Spleen (tissue), 11 donors: ENCODE data around the gene BEND7. TPM values are rescaled to one million over a fixed set of nuclear protein-coding genes. Genes with fewer than 3 reads are reported as not detected.

ENCODE experiments used
- DNase-seq: peaks from one replicate; pipeline ENCODE4 v3.0.0-alpha.2; 2020
- H3K27ac ChIP-seq, 8 donors: fragments of 200-600 bp; sonication (generic) in 7 of 8; 1 replicate in 4 of 8; 2 replicates in 4 of 8; pipeline versions ENCODE4 v1.5.0 to v1.8.0; 2016 to 2021; ENCODE audit warnings: inconsistent platforms in 4 of 8, mild to moderate bottlenecking in 4 of 8, moderate library complexity in 1 of 8
- H3K27me3 ChIP-seq, 7 donors: fragments of 200-600 bp; sonication (generic) in 6 of 7; replicated peaks in 1 of 7; 1 replicate in 4 of 7; 2 replicates in 3 of 7; pipeline versions ENCODE4 v1.5.0 to v1.8.0; 2016 to 2021; ENCODE audit warnings: inconsistent platforms in 3 of 7, mild to moderate bottlenecking in 1 of 7
- H3K36me3 ChIP-seq, 6 donors: fragments of 200-600 bp; sonication (generic) in 5 of 6; 1 replicate in 4 of 6; 2 replicates in 2 of 6; pipeline versions ENCODE4 v1.5.0 to v1.8.0; 2016 to 2021; ENCODE audit warnings: inconsistent platforms in 2 of 6
- H3K4me1 ChIP-seq, 6 donors: fragments of 200-600 bp; sonication (generic) in 5 of 6; 1 replicate in 3 of 6; 2 replicates in 3 of 6; pipeline versions ENCODE4 v1.5.0 to v1.8.0; 2016 to 2021; ENCODE audit warnings: inconsistent platforms in 3 of 6
- H3K4me3 ChIP-seq, 8 donors: fragments of 200-600 bp; sonication (generic) in 7 of 8; 1 replicate in 4 of 8; 2 replicates in 4 of 8; pipeline versions ENCODE4 v1.5.0 to v1.8.0; 2016 to 2021; ENCODE audit warnings: inconsistent platforms in 4 of 8, mild to moderate bottlenecking in 4 of 8, moderate library complexity in 2 of 8
- H3K9me3 ChIP-seq, 8 donors: fragments of 200-600 bp; sonication (generic) in 7 of 8; 1 replicate in 4 of 8; 2 replicates in 4 of 8; pipeline versions ENCODE4 v1.5.0 to v1.8.0; 2016 to 2021; ENCODE audit warnings: inconsistent platforms in 4 of 8
- POLR2A ChIP-seq, 3 donors: fragments of 450-650 bp; IDR thresholded peaks; one replicate each; pipeline ENCODE4 v1.5.1; 2017; ENCODE audit warnings: antibody characterized with exemption in 3 of 3, mild to moderate bottlenecking in 1 of 3
- POLR2AphosphoS5 ChIP-seq, 3 donors: sonication (generic); formaldehyde crosslinking; IDR thresholded peaks; one replicate each; pipeline ENCODE4 v1.5.1; 2017; ENCODE audit warnings: antibody characterized with exemption in 3 of 3
- WGBS, 5 donors: extraction: QIAGEN DNeasy Blood & Tissue Kit in 3 of 5; methylation state at CpG; one replicate each; pipeline versions ENCODE4 v1.1.5 to v1.1.7; 2013 to 2018; 5-methylcytosine and 5-hydroxymethylcytosine counted together
- intact Hi-C: fragments of 100-400 bp; cut with DNase I; formaldehyde crosslinking; loops from one replicate; pipeline ENCODE4 v1.15.0; 2023; ENCODE audit warnings: low total_unique reads
- polyA plus RNA-seq, 3 donors: library from polyadenylated mRNA; stranded (reverse); fragments of 200-250 nt; gene quantifications; one replicate each; pipeline ENCODE4 v1.2.1, GENCODE V29; 2013
- total RNA-seq, 7 donors: library from RNA; depleted of rRNA in 3 of 7; stranded (reverse); fragments of >200 nt in 3 of 7; fragmentation: NEBNext Ultra II Directional in 4 of 7; extraction: Animal tissue kit (Norgen Biotek cat#: 25700) in 4 of 7; gene quantifications; one replicate each; pipeline versions ENCODE4 v1.1.0 to v1.2.1, GENCODE V29; 2016 to 2021
- TF ChIP-seq, protein P1 (sequence below), 11 experiments: fragments of 200-600 bp in 7 of 11; fragments of 450-650 bp in 4 of 11; sonication (generic) in 4 of 11; IDR thresholded peaks in 8 of 11; conservative IDR thresholded peaks in 3 of 11; 1 replicate in 7 of 11; 2 replicates in 4 of 11; pipeline versions ENCODE4 v1.4.0 to v1.8.0; 2016 to 2021; ENCODE audit warnings: antibody characterized with exemption in 11 of 11, inconsistent platforms in 4 of 11, mild to moderate bottlenecking in 1 of 11
- donor health status: healthy with polysubstance abuse.
- donor health status: DM: no; HTN: no; CAD: no; lungs with moderate emphysema.
- donor health status: DM: no; HTN: no; CAD: no.
- donor health status: Bipolar disorder and iron deficiency.
- donor health status: healthy.
- donor health status: DM: no; HTN: no; CAD: no.
- donor health status: DM: yes; HTN: yes; CAD: no.

Gene BEND7
- total and polyA plus RNA-seq, 10 donors = 0.93 to 20.2 (median 10.6) TPM

GRCh38 chr10:13491747-13492360 lies 37.0 kb downstream of the BEND7 start:
- Histone ChIP-seq H3K9me3 (no peaks in the 10 kb centered on the region), H3K36me3 (peaks cover 0 to 10% (median 0%) of the 10 kb centered on the region in 6 donors), H3K4me3 (no peak overlapping the region), H3K27me3 (no peaks in the 10 kb centered on the region), H3K4me1 (no peaks in the 10 kb centered on the region), H3K27ac (no peak overlapping the region)
- WGBS, 5 donors = 85 to 95% (median 87%) methylated on average over 9 of the region's 9 CpGs
- TF ChIP-seq, protein P1, sequence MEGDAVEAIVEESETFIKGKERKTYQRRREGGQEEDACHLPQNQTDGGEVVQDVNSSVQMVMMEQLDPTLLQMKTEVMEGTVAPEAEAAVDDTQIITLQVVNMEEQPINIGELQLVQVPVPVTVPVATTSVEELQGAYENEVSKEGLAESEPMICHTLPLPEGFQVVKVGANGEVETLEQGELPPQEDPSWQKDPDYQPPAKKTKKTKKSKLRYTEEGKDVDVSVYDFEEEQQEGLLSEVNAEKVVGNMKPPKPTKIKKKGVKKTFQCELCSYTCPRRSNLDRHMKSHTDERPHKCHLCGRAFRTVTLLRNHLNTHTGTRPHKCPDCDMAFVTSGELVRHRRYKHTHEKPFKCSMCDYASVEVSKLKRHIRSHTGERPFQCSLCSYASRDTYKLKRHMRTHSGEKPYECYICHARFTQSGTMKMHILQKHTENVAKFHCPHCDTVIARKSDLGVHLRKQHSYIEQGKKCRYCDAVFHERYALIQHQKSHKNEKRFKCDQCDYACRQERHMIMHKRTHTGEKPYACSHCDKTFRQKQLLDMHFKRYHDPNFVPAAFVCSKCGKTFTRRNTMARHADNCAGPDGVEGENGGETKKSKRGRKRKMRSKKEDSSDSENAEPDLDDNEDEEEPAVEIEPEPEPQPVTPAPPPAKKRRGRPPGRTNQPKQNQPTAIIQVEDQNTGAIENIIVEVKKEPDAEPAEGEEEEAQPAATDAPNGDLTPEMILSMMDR (IDR thresholded peaks at IDR 0.05 in 8 of 11, conservative IDR thresholded peaks at IDR 0.05 in 3 of 11) = no peak
- TF ChIP-seq POLR2AphosphoS5 (IDR thresholded peaks at IDR 0.05) (no peak), POLR2A (IDR thresholded peaks at IDR 0.05) (no peak)
- no peak for DNase-seq
- intact Hi-C loops = no loop called here

GRCh38 chr10:13490503-13490902 lies 38.3 kb downstream of the BEND7 start:
- DNase-seq = no peak
- H3K27ac ChIP-seq = no peak overlapping the region
- H3K9me3 ChIP-seq = no peaks in the 10 kb centered on the region
- TF ChIP-seq POLR2AphosphoS5 (IDR thresholded peaks at IDR 0.05) (no peak), POLR2A (IDR thresholded peaks at IDR 0.05) (no peak)
- no peaks in the 10 kb centered on the region for H3K36me3 ChIP-seq
- no peaks in the 10 kb centered on the region for H3K27me3 ChIP-seq
- WGBS, 5 donors = 90 to 95% (median 94%) methylated on average over 5 of the region's 5 CpGs
- no peak overlapping the region for H3K4me3 ChIP-seq
- intact Hi-C loops = no loop called here
- H3K4me1 ChIP-seq = no peaks in the 10 kb centered on the region

GRCh38 chr10:13489035-13489599 lies 39.7 kb downstream of the BEND7 start:
- TF ChIP-seq POLR2A (IDR thresholded peaks at IDR 0.05) = no peak
- TF ChIP-seq, protein P1 (IDR thresholded peaks at IDR 0.05 in 8 of 11, conservative IDR thresholded peaks at IDR 0.05 in 3 of 11) = no peak
- no peak for TF ChIP-seq POLR2AphosphoS5 (IDR thresholded peaks at IDR 0.05)
- 96 to 99% (median 98%) methylated on average over 7 of the region's 7 CpGs for WGBS, 5 donors
- Histone ChIP-seq H3K27ac (no peak overlapping the region), H3K36me3 (no peaks in the 10 kb centered on the region), H3K9me3 (no peaks in the 10 kb centered on the region), H3K27me3 (no peaks in the 10 kb centered on the region), H3K4me1 (peaks cover 0 to 3% (median 0%) of the 10 kb centered on the region in 6 donors), H3K4me3 (no peak overlapping the region)
- intact Hi-C loops = no loop called here
- DNase-seq = no peak

GRCh38 chr10:13485623-13486022 lies 43.2 kb downstream of the BEND7 start:
- no peak for DNase-seq
- TF ChIP-seq POLR2AphosphoS5 (IDR thresholded peaks at IDR 0.05) (no peak), POLR2A (IDR thresholded peaks at IDR 0.05) (no peak)
- TF ChIP-seq, protein P1 (IDR thresholded peaks at IDR 0.05 in 8 of 11, conservative IDR thresholded peaks at IDR 0.05 in 3 of 11) = no peak
- Histone ChIP-seq H3K36me3 (no peaks in the 10 kb centered on the region), H3K27me3 (no peaks in the 10 kb centered on the region), H3K27ac (no peak overlapping the region), H3K4me3 (no peak overlapping the region), H3K9me3 (no peaks in the 10 kb centered on the region), H3K4me1 (peaks cover 0 to 19% (median 7%) of the 10 kb centered on the region in 6 donors)
- 81 to 96% (median 93%) methylated on average over 1 of the region's 1 CpG for WGBS, 5 donors
- intact Hi-C loops = no loop called here
